Activated gamma-delta T cell (primary cell): Measurements from ENCODE around the gene KTN1.

Source experiments
- DNase-seq: peaks from one replicate; lab custom pipeline; 2025; lab: John Stamatoyannopoulos, UW

The KTN1 gene

DNA sequence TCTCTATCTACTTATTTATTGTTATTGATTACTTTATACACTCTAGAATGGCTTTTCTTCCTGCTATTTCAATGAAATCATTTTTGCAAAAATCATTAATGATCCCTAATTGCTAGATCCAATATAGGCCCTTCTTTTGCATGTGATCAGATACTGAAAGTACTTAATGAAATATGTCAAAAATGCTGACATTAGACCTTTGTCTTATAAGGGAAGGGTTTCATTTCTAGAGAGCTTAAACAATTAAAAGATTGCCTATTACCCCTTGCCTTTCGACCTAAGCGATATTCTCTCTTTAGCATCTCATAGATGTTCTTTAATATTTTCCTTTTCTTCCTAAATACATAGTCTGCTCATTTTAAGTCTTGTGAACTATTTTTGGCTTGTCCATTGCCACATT is 101.1 kb downstream of the KTN1 start:
- DNase-seq: no peak

DNA sequence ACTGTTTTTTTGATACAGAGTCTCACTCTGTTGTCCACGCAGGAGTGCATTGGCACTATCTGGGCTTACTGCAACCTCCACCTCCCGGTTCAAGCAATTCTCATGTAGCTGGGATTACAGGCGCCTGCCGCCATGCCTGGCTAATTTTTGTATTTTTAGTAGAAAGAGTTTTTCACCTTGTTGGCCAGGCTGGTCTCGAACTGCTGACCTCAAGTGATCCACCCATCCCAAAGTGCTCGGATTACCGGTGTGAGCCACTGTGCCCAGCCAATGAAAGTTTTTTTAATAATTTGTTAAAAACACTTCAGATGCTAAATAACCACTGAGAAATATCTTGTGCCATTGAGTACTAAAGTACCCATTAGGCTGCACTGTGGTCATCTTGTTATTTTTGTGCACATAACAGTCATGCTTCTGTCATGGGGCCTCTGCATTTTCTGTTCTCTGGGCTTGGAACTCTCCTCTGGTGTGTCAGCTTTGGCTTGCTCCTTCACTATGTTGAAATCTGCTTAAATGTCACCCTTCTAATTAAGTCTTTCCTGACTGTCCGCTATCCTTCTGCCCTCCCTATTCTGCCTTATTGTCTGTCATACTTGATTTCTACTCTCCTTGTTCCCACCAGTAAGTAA is 105.1 kb downstream of the KTN1 start:
- no peak for DNase-seq

GRCh38 chr14:55686713-55687112 is 106.7 kb downstream of the KTN1 start:
- no peak for DNase-seq

DNA sequence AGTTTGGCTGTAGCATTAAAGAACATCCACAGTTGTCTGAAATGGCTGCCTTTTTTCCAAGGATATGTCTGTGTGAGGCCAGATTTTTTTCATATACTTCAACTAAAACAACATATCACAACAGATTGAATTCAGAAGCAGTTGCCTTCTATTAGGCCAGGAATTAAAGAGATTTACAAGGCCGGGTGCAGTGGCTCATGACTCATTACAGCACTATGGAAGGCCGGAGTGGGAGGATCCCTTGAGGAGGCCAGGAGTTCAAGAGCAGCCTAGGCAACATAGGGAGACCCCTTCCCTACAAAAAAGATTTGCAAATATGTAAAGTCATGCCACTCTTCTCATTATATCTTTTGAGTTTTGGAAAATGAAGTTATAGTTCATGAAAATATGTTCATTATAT is 108.6 kb downstream of the KTN1 start:
- DNase-seq: no peak

- DNase-seq: no peak
These were observed 110.2 kb downstream of the KTN1 start for GRCh38 chr14:55689981-55690871.

DNA sequence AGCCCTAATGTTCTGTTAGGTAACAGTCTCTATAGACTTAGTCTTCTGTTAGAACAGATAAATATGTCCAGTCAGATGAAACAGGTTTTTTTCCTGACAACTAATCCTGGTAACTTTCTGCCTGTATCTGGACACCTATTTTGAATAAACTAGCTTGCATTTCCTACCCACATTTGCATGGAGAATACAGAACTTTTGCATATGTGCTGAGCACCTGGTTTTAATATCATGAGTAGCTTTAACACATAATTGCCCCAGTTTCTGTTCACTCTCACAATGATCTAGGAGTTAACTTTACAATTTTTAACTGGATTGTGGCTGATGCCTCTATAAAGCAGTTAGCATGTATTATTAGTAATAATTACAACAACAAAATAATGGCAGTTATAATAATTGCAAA is 111.7 kb downstream of the KTN1 start:
- DNase-seq: no peak

- no peak for DNase-seq
These were observed 113.9 kb downstream of the KTN1 start for GRCh38 chr14:55693904-55694303.

GRCh38 chr14:55697414-55697861 is 117.4 kb downstream of the KTN1 start:
- DNase-seq: no peak

DNA sequence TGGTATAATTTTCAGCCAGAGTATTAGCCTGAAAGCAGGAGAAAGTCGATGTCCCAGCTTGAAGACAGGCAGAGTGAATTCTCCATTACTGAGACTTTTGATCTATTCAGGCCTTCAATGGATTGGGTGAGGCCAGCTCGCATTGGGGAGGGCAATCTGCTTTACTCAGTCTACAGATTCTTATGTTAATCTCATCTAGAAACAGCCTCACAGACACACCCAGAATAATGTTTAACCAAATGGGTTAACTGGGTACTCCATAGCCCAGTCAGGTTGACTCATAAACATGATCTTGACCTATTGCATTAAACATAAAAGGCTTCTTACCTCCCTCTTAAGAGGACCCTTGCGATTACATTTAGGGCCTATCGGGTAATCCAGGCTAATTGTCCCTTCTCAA is 118.0 kb downstream of the KTN1 start:
- no peak for DNase-seq

- DNase-seq: no peak
These were observed 119.4 kb downstream of the KTN1 start for GRCh38 chr14:55699131-55700057.

DNA sequence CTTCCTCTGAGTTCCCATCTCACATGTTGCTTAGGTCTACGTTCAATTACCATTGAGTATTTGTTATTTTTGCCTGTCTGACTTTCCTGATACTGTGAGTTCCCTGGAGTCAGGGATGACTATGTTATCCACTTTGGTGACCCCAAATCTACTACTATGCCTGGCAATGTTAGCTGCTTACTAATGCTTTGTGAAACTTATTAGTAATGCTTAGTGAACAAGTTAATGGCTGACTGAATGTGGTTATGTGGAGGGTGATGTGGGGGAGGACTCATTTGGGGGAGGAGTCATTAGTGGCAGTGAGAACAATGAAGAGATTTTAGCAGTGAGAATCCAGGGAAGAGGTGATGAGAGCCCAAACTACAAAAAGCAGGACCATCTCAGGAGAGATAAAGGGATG is 121.6 kb downstream of the KTN1 start:
- no peak for DNase-seq

DNA sequence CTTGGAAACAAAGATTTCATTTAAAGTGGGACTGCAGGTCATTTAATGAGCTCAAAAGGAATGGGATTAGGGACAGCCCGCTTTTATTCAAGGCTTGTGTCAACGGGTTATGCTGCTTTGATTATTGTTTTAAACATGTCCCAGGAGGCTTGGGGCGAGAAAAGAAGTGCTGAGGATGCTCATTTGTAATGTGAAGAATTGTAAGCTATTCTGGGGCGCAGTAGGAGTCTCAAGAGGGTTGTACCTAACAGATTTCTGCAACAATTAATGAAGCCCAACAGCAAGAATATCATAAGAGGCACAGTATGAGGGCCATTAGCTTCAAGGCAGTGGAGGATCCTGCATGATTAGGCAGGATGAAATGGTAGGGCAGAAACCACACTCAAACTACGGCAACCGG is 122.5 kb downstream of the KTN1 start:
- no peak for DNase-seq

- DNase-seq: no peak
These were observed 124.6 kb downstream of the KTN1 start for GRCh38 chr14:55704654-55705053.

DNA sequence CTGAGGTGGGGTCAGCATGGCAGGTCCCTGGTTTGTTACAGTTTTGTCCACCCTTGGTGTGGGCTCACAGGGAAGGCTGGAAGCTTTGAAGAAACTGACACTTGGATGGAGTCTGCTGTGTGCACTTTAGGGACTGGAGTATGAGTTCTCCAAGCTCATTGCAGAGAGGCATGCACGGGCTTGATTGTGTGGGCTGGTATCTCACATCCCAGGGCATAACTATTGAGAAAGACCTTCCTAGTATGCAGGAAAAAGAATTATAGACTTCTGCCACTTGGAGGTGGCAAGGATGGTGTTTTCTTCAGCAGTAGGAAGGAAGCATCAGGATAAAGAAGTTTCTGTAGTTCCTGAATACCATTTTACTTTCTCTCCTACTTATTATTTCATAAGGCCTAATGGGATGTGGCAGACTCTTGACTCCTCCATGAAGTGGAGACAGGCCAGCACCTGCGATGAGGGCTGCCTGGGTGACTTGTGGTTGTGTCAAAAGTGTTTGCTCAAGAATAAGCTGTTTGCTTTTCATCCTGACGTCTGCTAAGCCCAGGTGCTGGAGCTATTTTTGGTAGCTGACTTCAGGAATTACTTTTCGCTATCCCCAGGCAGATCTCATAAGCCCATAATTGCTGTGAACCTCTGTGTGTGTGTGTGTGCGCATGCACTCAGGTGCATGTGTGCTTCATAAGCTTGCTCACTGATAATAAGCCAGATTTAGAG is 125.8 kb downstream of the KTN1 start:
- no peak for DNase-seq

- no peak for DNase-seq
These were observed 126.3 kb downstream of the KTN1 start for GRCh38 chr14:55706365-55706684.

- no peak for DNase-seq
These were observed 126.9 kb downstream of the KTN1 start for GRCh38 chr14:55706893-55707292.

DNA sequence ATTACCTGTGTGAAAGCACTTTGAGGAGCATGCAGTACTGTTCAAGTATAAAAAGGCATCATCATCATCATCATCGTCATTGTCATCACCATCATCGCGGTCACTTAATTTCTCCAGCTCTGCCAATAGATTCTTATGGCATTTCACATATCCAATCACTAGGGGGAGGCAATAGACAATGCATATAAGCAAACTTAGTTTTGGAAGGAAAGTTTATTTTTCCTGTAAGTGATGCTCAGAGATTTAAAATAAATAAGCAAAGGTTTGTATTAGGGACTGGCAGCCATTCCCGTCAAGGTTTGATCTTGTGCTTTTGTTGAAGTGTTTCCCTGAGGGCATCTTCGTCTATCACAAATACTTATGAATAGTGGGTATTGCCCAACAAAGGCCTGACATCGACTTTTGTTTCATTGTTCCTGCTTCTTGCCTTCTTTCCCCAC is 127.4 kb downstream of the KTN1 start:
- no peak for DNase-seq

DNA sequence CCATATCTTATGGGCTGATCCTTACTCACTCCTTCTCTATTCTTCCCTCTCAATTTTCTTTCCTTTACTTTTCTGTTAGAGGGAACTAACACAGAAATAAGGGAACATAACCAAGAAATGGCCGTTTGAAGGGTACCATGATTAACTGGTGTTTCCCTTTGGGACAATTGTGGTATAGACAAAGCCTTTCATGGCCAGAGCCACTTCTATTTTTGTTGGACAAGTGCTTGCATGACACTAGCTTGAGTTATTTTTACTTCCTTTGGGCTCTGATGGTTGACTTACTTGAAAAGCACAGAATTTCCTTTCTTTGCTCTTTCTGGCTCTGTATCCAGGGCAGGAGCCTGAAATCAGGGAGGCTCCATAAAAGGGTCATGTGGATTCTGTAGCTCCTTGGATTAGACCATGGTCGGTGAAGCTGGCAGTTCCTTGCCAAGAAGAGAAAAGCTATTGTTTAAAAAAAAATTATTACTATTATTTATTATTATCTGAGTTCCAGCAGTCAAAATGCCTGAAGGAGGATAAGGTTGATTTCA is 130.6 kb downstream of the KTN1 start:
- no peak for DNase-seq

GRCh38 chr14:55711175-55711811 is 131.3 kb downstream of the KTN1 start:
- no peak for DNase-seq

GRCh38 chr14:55712491-55712890 is 132.5 kb downstream of the KTN1 start:
- DNase-seq: no peak

DNA sequence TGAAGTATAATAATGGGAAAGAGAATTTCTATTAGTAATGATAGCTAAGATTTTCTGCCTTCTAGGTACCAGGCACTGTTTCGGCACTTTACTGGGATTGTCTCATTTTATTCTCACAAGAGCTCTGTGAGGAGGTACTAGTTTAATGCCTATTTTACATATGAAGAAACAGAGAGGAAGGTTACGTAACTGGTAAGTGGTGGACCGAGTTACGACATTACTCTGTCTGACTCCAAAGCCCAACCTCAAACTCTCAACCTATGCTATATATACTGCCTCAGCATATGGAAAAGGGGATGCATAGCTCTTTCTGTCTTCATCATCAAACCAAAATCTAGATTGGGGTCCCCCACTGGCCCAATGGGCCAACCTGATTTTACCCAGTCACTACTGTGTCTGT is 133.5 kb downstream of the KTN1 start:
- DNase-seq: no peak
